Measurements from ENCODE around the gene TLR10.
"Not testable (repeated sequence)": the region's sequence is repeated elsewhere in the genome, so short reads cannot be mapped to it uniquely, and the experiment has no call there.

Gene TLR10

DNA sequence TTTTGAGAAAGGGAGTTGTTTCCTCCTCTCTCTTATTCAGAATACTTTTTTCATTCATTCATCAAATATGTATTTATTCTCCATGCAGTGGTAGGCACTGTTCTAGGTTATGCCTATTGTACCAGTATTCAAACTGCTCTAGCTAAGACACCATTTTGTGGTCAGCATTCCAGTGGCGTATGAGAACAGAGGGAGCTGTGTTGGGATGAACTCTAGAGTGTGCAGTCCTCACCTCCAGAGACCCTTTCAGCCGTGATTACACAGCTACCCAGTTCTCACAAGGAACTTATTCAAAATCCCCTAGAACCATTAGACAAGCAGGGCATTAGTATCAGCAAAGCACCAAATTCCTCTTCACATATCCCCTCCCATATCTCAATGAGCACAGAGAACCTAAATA, 17.6 kb upstream of the TLR10 start:
- no peak for DNase-seq

GRCh38 chr4:38795087-38795486, 12.3 kb upstream of the TLR10 start:
- DNase-seq: no peak

- no peak for DNase-seq
Observed at GRCh38 chr4:38794051-38794450, 11.3 kb upstream of the TLR10 start.

DNA sequence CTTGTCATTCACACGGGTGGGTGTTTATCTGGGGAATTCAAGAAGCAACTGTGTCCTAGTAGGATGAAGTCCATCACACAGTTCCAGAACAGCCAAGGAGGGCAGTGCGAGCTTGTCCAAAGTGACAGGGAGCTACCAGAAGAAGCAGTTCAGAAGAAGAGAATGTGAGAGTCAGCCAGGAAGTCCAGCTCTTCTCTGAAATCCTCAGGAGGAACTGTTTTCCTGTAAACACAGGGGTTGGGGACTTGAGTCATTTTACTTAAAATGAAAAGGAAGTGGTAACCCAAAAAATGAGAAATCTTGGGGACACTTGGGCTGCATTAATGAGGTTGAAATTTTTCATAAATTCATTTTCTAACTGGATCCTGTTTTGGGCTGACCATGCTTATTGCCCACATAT, 8.2 kb upstream of the TLR10 start:
- DNase-seq: peak in 1 of 2 donors; percentile 39

- no peak for DNase-seq
Observed at GRCh38 chr4:38788317-38788716, 5.5 kb upstream of the TLR10 start.

DNA sequence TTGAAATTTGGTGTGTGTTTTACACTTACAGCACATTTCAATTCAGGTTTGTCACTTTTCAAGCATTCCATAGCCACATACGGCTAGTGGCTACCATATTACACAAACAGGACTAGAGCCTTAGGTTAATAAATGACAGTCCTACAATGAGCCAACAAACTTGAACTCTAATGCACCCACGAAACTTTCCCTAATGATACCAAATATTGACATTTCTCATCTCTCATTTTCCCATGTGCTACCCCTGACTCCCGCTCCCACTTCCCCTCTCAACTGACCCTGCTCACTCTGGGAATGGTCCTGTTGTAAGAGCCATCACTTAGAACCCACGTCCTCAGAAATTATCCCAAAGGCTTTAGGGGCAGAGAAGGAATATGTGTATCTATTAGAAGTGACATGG, 4.9 kb upstream of the TLR10 start:
- DNase-seq: no peak

GRCh38 chr4:38785901-38786402, 3.2 kb upstream of the TLR10 start:
- peak in 1 of 2 donors; percentile 40 for DNase-seq

DNA sequence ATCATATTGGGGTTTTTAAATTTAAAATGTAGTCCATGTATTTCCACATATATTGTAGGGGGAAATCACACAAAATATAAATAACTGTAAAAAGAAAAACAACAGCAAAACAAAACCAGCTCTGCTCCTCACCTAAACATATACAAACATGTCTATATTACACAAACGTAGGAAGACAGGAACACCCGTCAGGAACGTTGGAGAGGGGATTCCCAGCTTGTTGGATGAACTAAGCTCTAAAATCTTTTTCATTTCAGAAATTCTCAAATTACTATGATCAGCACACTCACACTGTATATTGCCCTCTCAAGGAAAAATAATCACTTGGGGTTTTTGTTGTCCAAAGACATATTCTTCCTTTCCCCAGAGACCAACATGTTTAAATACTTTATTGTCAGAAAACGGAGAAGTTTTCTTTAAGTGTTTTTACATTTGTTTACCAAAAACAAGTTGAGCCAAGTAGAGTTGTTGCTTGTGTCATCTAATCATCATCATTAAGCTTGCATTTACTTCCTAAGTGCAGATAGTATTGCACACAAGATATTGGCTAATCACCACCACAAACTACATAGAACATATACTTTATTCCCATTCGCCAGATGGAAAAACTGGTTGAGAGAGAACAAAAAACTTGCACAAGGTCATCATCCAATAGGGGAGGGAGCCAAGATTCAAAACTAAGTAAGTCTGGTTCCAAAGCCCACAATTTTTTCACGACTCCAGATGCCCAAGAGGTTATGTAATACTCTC, 2.4 kb upstream of the TLR10 start:
- DNase-seq: no peak

- DNase-seq: no peak
Observed at GRCh38 chr4:38784141-38784540, 1.4 kb upstream of the TLR10 start.

GRCh38 chr4:38783109-38783460, 295 bp upstream of the TLR10 start:
- DNase-seq: no peak

- DNase-seq: no peak
Observed at GRCh38 chr4:38781854-38782261, 932 bp downstream of the TLR10 start.

DNA sequence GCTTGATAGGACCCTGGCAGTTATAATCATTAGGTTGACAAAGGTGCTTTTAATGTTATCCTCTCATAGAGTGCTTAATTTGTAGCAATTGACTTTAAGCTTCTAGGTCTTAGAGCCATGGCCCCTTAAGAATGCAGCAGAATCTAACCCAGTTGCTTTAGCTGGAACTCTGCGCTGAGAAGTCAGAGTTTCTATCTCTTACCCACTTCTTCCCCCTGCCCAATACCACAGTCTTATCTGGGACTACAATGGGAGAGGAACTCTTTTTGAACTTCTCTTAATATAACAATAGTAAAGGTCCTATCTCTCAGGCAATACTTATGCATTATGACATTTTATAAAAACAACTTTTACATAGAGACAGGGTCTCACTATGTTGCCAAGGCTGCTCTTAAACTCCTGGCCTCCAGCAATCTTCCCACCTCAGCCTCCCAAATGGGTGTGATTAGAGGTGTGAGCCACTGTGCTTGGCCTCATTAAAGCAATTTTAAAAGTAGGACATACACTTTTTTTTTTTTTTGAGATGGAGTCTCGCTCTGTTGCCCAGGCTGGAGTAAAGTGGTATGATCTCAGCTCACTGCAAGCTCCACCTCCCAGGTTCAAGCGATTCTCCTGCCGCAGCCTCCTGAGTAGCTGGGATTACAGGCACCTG, 1.8 kb downstream of the TLR10 start:
- no peak for DNase-seq

- DNase-seq: no peak
Observed at GRCh38 chr4:38779790-38780189, 3.0 kb downstream of the TLR10 start.

DNA sequence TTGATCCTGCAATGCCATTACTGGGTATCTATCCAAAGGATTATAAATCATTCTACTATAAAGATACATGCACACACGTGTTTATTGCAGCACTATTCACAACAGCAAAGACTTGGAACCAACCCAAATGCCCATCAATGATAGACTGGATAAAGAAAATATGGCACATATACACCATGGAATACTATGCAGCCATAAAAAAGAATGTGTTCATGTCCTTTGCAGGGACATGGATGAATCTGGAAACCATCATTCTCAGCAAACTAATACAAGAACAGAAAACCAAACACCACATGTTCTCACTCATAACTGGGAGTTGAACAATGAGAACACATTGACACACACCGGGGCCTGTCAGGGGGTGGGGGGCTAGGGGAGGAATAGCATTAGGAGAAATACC, 4.9 kb downstream of the TLR10 start:
- DNase-seq: not testable (repeated sequence)

GRCh38 chr4:38775326-38775725, 7.5 kb downstream of the TLR10 start:
- DNase-seq: no peak

- DNase-seq: no peak
Observed at GRCh38 chr4:38774181-38774955, 8.4 kb downstream of the TLR10 start.

DNA sequence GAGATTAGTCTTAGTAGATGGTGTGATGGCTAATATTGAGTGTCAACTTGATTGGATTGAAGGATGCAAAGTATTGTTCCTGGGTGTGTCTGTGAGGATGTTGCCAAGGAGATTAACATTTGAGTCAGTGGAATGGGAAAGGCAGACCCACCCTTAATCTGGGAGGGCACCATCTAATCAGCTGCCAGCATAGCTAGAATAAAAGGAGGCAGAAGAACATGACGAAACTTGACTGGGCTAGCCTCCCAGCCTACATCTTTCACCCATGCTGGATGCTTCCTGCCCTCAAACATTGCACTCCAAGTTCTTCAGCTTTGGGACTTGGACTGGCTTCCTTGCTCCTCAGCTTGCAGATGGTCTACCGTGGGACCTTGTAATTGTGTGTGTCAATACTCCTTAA, 12.5 kb downstream of the TLR10 start:
- DNase-seq: not testable (repeated sequence)

DNA sequence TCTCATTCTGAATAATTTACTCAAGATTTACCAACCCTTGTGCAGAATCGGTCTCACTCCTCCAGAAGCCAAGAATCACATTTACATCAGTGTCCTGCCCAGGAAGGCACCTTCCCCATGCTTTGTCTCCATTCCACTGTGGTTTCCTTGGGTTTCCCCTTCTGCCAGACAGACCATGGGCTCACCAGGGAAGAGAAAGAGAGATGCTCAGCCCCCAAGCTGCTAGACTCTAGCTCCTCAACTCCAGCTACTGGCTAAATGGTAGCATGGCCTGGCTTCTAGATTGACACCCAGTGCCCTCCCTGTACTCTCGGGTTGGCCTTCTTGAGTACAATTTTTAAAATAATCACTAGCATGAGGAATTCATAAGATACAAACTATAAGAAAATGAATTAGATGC, 12.9 kb downstream of the TLR10 start:
- DNase-seq: no peak

DNA sequence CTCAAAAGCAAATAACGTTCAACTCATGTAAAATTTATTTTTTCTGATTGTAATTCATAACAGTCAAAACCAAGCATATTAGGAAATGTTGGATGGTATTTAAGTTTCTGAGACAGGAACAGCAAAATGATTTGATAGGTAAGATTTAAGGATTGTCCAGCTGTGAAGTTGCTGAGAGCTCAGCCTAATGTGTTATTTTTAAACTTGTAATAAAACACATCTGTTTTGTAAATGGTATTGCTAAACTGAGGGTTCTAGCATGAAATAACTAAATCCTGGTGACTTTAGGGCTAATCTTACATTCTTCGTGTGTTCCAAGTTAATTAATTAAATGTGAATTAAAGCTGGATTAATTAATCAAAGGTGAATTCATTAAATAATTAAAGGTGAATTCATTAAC, 13.3 kb downstream of the TLR10 start:
- DNase-seq: no peak

DNA sequence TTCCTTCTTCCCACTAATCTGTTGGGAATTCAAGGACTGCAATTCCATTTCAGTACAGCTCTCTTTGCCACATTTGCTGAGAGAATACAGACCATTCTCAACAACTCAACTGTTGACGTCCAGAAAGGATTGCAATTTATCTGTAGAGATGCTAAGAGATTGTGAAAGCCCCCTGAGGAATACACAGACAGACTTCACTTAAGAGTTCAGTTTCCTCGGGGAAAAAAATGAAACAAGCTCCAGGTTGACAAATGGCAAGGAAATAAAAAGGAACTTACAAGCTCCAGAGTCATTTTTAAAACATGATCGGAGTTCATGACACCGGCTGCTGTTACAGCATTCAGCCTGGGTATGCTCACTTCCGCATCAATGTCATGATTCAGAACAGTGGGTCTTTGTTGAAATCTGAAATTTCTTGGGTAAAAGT, 13.8 kb downstream of the TLR10 start:
- DNase-seq: peak in 1 of 2 donors; percentile 19

DNA sequence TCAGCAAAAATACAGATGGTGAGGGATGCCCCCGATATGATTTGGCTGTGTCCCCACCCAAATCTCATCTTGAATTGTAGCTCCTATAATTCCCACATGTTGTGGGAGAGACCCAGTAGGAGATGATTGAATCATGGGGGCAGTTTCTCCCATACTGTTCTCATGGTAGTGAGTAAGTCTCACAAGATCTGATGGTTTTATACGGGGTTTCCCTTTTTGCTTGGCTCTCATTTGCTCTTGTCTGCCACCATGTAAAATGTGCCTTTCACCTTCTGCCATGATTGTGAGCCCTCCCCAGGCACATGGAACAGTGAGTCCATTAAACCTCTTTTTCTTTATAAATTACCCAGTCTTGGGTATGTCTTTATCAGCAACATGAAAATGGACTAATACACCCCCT, 15.8 kb downstream of the TLR10 start:
- not testable (repeated sequence) for DNase-seq

GRCh38 chr4:38765382-38765781, 17.4 kb downstream of the TLR10 start:
- no peak for DNase-seq

DNA sequence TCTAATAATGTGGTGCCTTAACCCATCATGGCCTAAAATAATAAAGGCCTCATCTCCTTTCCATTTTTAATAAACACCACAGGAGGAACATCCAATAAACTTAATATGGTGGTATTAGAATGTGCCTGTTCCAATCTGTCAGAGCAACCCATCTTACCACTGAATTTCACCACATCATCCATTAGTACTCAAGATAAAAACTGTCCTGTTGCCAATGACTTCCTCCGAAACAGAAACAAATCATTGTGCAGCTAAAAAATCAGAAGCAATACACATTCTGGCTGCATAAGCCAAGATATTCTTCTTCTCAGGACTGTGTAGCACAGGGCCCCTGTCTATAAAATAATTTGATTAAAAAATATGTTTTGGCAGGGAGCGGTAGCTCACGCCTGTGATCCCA, 18.5 kb downstream of the TLR10 start:
- no peak for DNase-seq

- DNase-seq: no peak
Observed at GRCh38 chr4:38762560-38762959, 20.2 kb downstream of the TLR10 start.
